ENCODE measurements around the gene NKAIN2. TPM values are rescaled to one million over a fixed set of nuclear protein-coding genes. Genes with fewer than 3 reads are reported as not detected.

The NKAIN2 gene
- polyA plus RNA-seq, 1 of the 3 experiments (the other 2 are of a cell fraction), result not detected

DNA sequence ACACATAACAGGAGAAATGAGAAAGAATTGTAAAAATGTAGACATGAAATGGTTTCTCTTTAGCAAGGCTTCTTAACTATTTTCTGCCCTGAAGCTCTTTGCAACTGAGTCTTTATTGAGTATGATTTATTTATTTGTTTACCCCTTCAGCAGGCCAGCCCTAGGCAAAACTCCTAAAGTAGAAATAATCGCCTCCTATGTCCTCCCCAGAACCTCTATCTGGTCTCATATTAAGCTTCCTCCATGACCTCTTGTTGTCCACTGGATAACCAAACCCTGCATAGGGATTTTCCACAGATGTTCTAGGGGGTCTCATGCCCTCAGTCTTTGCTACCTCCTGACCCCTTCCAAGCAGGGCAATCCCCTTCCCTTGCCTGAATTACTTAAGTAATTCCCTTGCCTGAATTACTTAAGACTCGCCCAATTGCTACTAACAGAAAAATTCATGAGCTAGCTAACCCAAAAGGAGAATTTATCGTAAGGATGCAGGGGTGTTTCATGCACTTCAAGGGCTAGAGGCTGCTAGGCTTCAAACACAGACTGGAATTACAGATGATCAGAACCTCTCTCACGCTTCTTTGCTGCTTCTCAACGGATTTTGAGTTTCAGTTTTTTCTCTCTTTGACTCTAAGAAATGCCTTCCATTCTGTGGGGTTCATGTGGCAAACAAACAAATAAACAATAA is 732.6 kb downstream of the NKAIN2 start:
- TF ChIP-seq MAX (IDR thresholded peaks at IDR 0.05; ENCODE audit: low read depth) (no peak), RAD21 (IDR thresholded peaks at IDR 0.05; ENCODE audit: low read length) (no peak), RXRA (IDR thresholded peaks at IDR 0.05; ENCODE audit: borderline replicate concordance, low read depth) (no peak), FOSL2 (IDR thresholded peaks at IDR 0.05; ENCODE audit: borderline replicate concordance, low read depth) (no peak), MXI1 (IDR thresholded peaks at IDR 0.05; ENCODE audit: low read depth, low read length) (no peak), USF2 (IDR thresholded peaks at IDR 0.05; ENCODE audit: borderline replicate concordance, low read depth, low read length) (no peak)
- no peak overlapping the region for H3K4me2 ChIP-seq
- DNase-seq, result no peak
- WGBS (ENCODE audit: low lambda C conversion rate), result 11% methylated on average over 5 of the region's 5 CpGs
- H3K9me2 ChIP-seq, result no peaks in the 10 kb centered on the region
- no peaks in the 10 kb centered on the region for H3K4me1 ChIP-seq (ENCODE audit: control insufficient read depth in 1 of 2, insufficient read depth in 2 of 2, low read depth in 1 of 2, low read length in 1 of 2)
- H3K9ac ChIP-seq, result no peak overlapping the region
- no peak overlapping the region for H3K4me3 ChIP-seq (ENCODE audit: low read depth in 2 of 2, low read length in 1 of 2)
- no peaks in the 10 kb centered on the region for H3F3A ChIP-seq (replicated peaks; ENCODE audit: insufficient read depth)
- no peak overlapping the region for H3K27ac ChIP-seq (ENCODE audit: low read depth in 2 of 2, low read length in 1 of 2)
- H3K36me3 ChIP-seq (replicated peaks in 1 of 2; ENCODE audit: control insufficient read depth in 1 of 2, insufficient read depth in 2 of 2, low read length in 1 of 2), result no peaks in the 10 kb centered on the region
- H4K20me1 ChIP-seq (ENCODE audit: insufficient read depth), result no peaks in the 10 kb centered on the region
- no peaks in the 10 kb centered on the region for H3K9me3 ChIP-seq
- CTCF ChIA-PET, result no interaction called here
- no peaks in the 10 kb centered on the region for H3K79me2 ChIP-seq (ENCODE audit: insufficient read depth)
- H3K27me3 ChIP-seq (ENCODE audit: insufficient read depth), result peaks cover 8% of the 10 kb centered on the region; the same call in 1 of the 2 replicates
- no peak overlapping the region for H2AFZ ChIP-seq (ENCODE audit: low read depth)
- POLR2A ChIA-PET, result no interaction called here

- 3% methylated on average over 3 of the region's 3 CpGs for WGBS (ENCODE audit: low lambda C conversion rate)
- H3K4me1 ChIP-seq (ENCODE audit: control insufficient read depth in 1 of 2, insufficient read depth in 2 of 2, low read depth in 1 of 2, low read length in 1 of 2), result no peaks in the 10 kb centered on the region
- H3K9me2 ChIP-seq, result no peaks in the 10 kb centered on the region
- H3K79me2 ChIP-seq (ENCODE audit: insufficient read depth), result no peaks in the 10 kb centered on the region
- H3K27me3 ChIP-seq (ENCODE audit: insufficient read depth), result peaks cover 8% of the 10 kb centered on the region; the same call in 1 of the 2 replicates
- no peaks in the 10 kb centered on the region for H3K36me3 ChIP-seq (replicated peaks in 1 of 2; ENCODE audit: control insufficient read depth in 1 of 2, insufficient read depth in 2 of 2, low read length in 1 of 2)
- no peak for DNase-seq
- CTCF ChIA-PET, result no interaction called here
- H3K4me2 ChIP-seq, result no peak overlapping the region
- H4K20me1 ChIP-seq (ENCODE audit: insufficient read depth), result no peaks in the 10 kb centered on the region
- H3K4me3 ChIP-seq (ENCODE audit: low read depth in 2 of 2, low read length in 1 of 2), result no peak overlapping the region
- POLR2A ChIA-PET, result no interaction called here
- no peak overlapping the region for H2AFZ ChIP-seq (ENCODE audit: low read depth)
- H3K9ac ChIP-seq, result no peak overlapping the region
- no peaks in the 10 kb centered on the region for H3F3A ChIP-seq (replicated peaks; ENCODE audit: insufficient read depth)
- H3K9me3 ChIP-seq, result no peaks in the 10 kb centered on the region
- no peak overlapping the region for H3K27ac ChIP-seq (ENCODE audit: low read depth in 2 of 2, low read length in 1 of 2)
- no peak for TF ChIP-seq POLR2AphosphoS5 (IDR thresholded peaks at IDR 0.05; ENCODE audit: low read depth, low read length)
- no peak for TF ChIP-seq MEF2A (IDR thresholded peaks at IDR 0.05; ENCODE audit: borderline replicate concordance, low read depth)
- no peak for TF ChIP-seq SIN3A (IDR thresholded peaks at IDR 0.05; ENCODE audit: borderline replicate concordance, low read depth, low read length)
- TF ChIP-seq REST (IDR thresholded peaks at IDR 0.05; ENCODE audit: low read depth, low read length), result no peak
- TF ChIP-seq NFIC (IDR thresholded peaks at IDR 0.05; ENCODE audit: borderline replicate concordance), result no peak
- TF ChIP-seq EZH2phosphoT487 (IDR thresholded peaks at IDR 0.05; ENCODE audit: borderline replicate concordance, low read depth), result no peak
- no peak for TF ChIP-seq FOXJ3 (CRISPR knock-in tag; IDR thresholded peaks at IDR 0.05)
- no peak for TF ChIP-seq ELF1 (IDR thresholded peaks at IDR 0.05)
- no peak for TF ChIP-seq GABPA (IDR thresholded peaks at IDR 0.05; ENCODE audit: low read depth)
- TF ChIP-seq, protein P1, sequence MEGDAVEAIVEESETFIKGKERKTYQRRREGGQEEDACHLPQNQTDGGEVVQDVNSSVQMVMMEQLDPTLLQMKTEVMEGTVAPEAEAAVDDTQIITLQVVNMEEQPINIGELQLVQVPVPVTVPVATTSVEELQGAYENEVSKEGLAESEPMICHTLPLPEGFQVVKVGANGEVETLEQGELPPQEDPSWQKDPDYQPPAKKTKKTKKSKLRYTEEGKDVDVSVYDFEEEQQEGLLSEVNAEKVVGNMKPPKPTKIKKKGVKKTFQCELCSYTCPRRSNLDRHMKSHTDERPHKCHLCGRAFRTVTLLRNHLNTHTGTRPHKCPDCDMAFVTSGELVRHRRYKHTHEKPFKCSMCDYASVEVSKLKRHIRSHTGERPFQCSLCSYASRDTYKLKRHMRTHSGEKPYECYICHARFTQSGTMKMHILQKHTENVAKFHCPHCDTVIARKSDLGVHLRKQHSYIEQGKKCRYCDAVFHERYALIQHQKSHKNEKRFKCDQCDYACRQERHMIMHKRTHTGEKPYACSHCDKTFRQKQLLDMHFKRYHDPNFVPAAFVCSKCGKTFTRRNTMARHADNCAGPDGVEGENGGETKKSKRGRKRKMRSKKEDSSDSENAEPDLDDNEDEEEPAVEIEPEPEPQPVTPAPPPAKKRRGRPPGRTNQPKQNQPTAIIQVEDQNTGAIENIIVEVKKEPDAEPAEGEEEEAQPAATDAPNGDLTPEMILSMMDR (IDR thresholded peaks at IDR 0.05), result no peak
- no peak for TF ChIP-seq TAF1 (IDR thresholded peaks at IDR 0.05; ENCODE audit: borderline replicate concordance, low read depth, low read length)
- TF ChIP-seq, protein P2, sequence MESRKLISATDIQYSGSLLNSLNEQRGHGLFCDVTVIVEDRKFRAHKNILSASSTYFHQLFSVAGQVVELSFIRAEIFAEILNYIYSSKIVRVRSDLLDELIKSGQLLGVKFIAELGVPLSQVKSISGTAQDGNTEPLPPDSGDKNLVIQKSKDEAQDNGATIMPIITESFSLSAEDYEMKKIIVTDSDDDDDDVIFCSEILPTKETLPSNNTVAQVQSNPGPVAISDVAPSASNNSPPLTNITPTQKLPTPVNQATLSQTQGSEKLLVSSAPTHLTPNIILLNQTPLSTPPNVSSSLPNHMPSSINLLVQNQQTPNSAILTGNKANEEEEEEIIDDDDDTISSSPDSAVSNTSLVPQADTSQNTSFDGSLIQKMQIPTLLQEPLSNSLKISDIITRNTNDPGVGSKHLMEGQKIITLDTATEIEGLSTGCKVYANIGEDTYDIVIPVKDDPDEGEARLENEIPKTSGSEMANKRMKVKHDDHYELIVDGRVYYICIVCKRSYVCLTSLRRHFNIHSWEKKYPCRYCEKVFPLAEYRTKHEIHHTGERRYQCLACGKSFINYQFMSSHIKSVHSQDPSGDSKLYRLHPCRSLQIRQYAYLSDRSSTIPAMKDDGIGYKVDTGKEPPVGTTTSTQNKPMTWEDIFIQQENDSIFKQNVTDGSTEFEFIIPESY (IDR thresholded peaks at IDR 0.05; ENCODE audit: borderline replicate concordance, low read depth), result no peak
- no peak for TF ChIP-seq TEAD4 (IDR thresholded peaks at IDR 0.05; ENCODE audit: borderline replicate concordance, insufficient read depth)
- no peak for TF ChIP-seq RCOR1 (IDR thresholded peaks at IDR 0.05; ENCODE audit: low read length)
Observed at GRCh38 chr6:124536842-124537191, 733.2 kb downstream of the NKAIN2 start.

Measured in SK-N-SH (cell line).